Activated CD8-positive, alpha-beta memory T cell treated with anti-CD3 and anti-CD28 coated beads, Interleukin-2, amount 50 U/mL, for 4 hours (primary cell): ENCODE measurements around the gene GRAMD1B.
"Not testable (repeated sequence)": the region's sequence is repeated elsewhere in the genome, so short reads cannot be mapped to it uniquely, and the experiment has no call there.

Experiments used
- DNase-seq: peaks from one replicate; pipeline ENCODE4 v3.0.0-alpha.2; 2020

Gene GRAMD1B

GRCh38 chr11:123448823-123449222, 18.8 kb downstream of the GRAMD1B start:
- DNase-seq: no peak

- no peak for DNase-seq
Observed at GRCh38 chr11:123449436-123449835, 19.4 kb downstream of the GRAMD1B start.

GRCh38 chr11:123450623-123451022, 20.6 kb downstream of the GRAMD1B start:
- DNase-seq: no peak

- no peak for DNase-seq
Observed at GRCh38 chr11:123451183-123451781, 21.2 kb downstream of the GRAMD1B start.

GRCh38 chr11:123452794-123453193, 22.7 kb downstream of the GRAMD1B start:
- DNase-seq: no peak

- peak; percentile 42 for DNase-seq
Observed at GRCh38 chr11:123454060-123454651, 24.1 kb downstream of the GRAMD1B start.

- no peak for DNase-seq
Observed at GRCh38 chr11:123454796-123455195, 24.7 kb downstream of the GRAMD1B start.

GRCh38 chr11:123456448-123456847, 26.4 kb downstream of the GRAMD1B start:
- not testable (repeated sequence) for DNase-seq

GRCh38 chr11:123457187-123457770, 27.2 kb downstream of the GRAMD1B start:
- no peak for DNase-seq

- no peak for DNase-seq
Observed at GRCh38 chr11:123458501-123458900, 28.4 kb downstream of the GRAMD1B start.

GRCh38 chr11:123460012-123460700, 30.1 kb downstream of the GRAMD1B start:
- no peak for DNase-seq

GRCh38 chr11:123461164-123461563, 31.1 kb downstream of the GRAMD1B start:
- DNase-seq: no peak

GRCh38 chr11:123465667-123466066, 35.6 kb downstream of the GRAMD1B start:
- DNase-seq: not testable (repeated sequence)

GRCh38 chr11:123466172-123466571, 36.1 kb downstream of the GRAMD1B start:
- not testable (repeated sequence) for DNase-seq

GRCh38 chr11:123469089-123469488, 39.0 kb downstream of the GRAMD1B start:
- DNase-seq: no peak

GRCh38 chr11:123469586-123469985, 39.5 kb downstream of the GRAMD1B start:
- no peak for DNase-seq

GRCh38 chr11:123470842-123471241, 40.8 kb downstream of the GRAMD1B start:
- no peak for DNase-seq

- no peak for DNase-seq
Observed at GRCh38 chr11:123472236-123472935, 42.3 kb downstream of the GRAMD1B start.

GRCh38 chr11:123473941-123474677, 44.0 kb downstream of the GRAMD1B start:
- no peak for DNase-seq

GRCh38 chr11:123474994-123475393, 44.9 kb downstream of the GRAMD1B start:
- no peak for DNase-seq

GRCh38 chr11:123475469-123475868, 45.4 kb downstream of the GRAMD1B start:
- no peak for DNase-seq

GRCh38 chr11:123477205-123477907, 47.3 kb downstream of the GRAMD1B start:
- no peak for DNase-seq
